ENCODE measurements around the gene SH3RF3. TPM values are rescaled to one million over a fixed set of nuclear protein-coding genes. Genes with fewer than 3 reads are reported as not detected.

SH3RF3 gene
- total RNA-seq, 1 donor from 2014 or later = 7.3 TPM

DNA sequence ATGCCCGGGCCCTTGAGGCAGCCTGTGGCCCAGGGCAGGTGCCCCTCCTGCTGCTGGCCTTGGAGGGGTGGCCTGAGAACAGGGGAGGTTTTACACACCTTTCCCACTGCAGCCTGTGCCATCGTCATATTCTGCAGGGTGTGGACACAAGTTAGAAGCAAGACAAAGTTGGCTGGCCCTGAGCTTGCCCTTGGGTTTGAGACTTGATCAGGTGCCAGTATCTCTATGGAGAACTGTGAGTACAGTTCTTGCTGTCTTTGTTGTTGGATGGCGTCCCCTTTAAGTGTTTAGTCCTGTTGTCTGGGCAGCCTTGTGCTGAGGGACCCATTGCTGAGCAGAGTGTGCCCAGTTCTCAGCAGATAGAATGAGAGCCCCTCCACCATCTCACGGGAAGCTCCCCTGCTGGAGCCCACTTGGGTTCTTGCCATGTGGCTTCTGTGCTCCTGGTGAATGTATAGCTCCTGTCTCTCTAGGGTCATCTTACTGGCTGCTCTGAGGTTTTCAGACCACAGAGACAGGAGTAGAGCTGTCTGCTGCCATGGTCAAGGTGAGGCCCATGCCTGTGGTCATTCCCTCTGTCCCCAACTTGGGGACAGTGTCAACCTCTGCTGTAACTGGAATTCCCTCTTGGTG is 115.9 kb downstream of the SH3RF3 start:
- no peaks in the 10 kb centered on the region for H3K27me3 ChIP-seq (ENCODE audit: insufficient read depth, low read length)
- Mint-ChIP-seq H3K4me1 (ENCODE audit: low read depth, unreplicated experiment) (peaks cover 37% of the 10 kb centered on the region), H3K36me3 (ENCODE audit: low read depth, unreplicated experiment) (no peaks in the 10 kb centered on the region), H3K4me3 (ENCODE audit: unreplicated experiment) (no peak overlapping the region), H3K9me3 (ENCODE audit: unreplicated experiment) (no peaks in the 10 kb centered on the region), H3K27ac (ENCODE audit: unreplicated experiment) (no peak overlapping the region), H3K27me3 (ENCODE audit: low read depth, unreplicated experiment) (no peaks in the 10 kb centered on the region)
- no peak overlapping the region for H3K4me2 ChIP-seq (ENCODE audit: low read length)
- DNase-seq (ENCODE audit: low read depth) (no peak), FAIRE-seq (no peak)
- peaks cover 22% of the 10 kb centered on the region for H4K20me1 ChIP-seq (ENCODE audit: insufficient read depth, low read length)
- no peak overlapping the region for H3K4me3 ChIP-seq (ENCODE audit: insufficient read depth, low read depth, low read length)
- peaks cover 9% of the 10 kb centered on the region for H3K79me2 ChIP-seq (ENCODE audit: insufficient read depth, low read length)
- H3K27ac ChIP-seq (ENCODE audit: low read depth, low read length) = no peak overlapping the region
- no peaks in the 10 kb centered on the region for H3K9me3 ChIP-seq (ENCODE audit: insufficient read depth, low read depth, low read length)
- no peak for TF ChIP-seq EZH2 (IDR thresholded peaks at IDR 0.05; ENCODE audit: insufficient read depth, low read length)
- TF ChIP-seq, protein P1, sequence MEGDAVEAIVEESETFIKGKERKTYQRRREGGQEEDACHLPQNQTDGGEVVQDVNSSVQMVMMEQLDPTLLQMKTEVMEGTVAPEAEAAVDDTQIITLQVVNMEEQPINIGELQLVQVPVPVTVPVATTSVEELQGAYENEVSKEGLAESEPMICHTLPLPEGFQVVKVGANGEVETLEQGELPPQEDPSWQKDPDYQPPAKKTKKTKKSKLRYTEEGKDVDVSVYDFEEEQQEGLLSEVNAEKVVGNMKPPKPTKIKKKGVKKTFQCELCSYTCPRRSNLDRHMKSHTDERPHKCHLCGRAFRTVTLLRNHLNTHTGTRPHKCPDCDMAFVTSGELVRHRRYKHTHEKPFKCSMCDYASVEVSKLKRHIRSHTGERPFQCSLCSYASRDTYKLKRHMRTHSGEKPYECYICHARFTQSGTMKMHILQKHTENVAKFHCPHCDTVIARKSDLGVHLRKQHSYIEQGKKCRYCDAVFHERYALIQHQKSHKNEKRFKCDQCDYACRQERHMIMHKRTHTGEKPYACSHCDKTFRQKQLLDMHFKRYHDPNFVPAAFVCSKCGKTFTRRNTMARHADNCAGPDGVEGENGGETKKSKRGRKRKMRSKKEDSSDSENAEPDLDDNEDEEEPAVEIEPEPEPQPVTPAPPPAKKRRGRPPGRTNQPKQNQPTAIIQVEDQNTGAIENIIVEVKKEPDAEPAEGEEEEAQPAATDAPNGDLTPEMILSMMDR (IDR thresholded peaks at IDR 0.05; ENCODE audit: insufficient read depth, low read depth, low read length) = no peak
- H3K9ac ChIP-seq (ENCODE audit: low read length) = no peak overlapping the region
- H3K4me1 ChIP-seq (ENCODE audit: insufficient read depth, low read length) = peaks cover 30% of the 10 kb centered on the region
- H2AFZ ChIP-seq (ENCODE audit: low read depth, low read length) = no peak overlapping the region
- H3K36me3 ChIP-seq (ENCODE audit: insufficient read depth, low read length) = no peaks in the 10 kb centered on the region

DNA sequence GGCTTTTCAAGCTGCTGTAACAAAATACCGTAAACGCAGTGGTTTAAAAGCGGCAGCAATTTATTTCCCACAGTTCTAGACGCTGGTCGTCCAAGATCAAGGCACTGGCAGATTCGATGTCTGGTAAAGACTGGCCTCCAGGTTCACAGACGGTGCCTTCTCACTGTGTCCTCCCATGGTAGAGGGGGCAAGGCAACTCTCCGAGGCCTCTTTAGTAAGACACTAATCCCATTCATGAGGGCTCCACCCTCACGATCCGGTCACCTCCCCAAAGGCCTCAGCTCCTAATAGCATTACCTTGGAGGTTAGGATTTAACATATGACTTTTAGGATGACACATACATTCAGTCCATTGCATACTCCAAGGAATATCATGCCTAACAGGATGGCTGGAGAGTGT is 117.2 kb downstream of the SH3RF3 start:
- H3K4me2 ChIP-seq (ENCODE audit: low read length) = no peak overlapping the region
- no peaks in the 10 kb centered on the region for H3K36me3 ChIP-seq (ENCODE audit: insufficient read depth, low read length)
- no peaks in the 10 kb centered on the region for H3K27me3 ChIP-seq (ENCODE audit: insufficient read depth, low read length)
- peaks cover 9% of the 10 kb centered on the region for H3K79me2 ChIP-seq (ENCODE audit: insufficient read depth, low read length)
- H2AFZ ChIP-seq (ENCODE audit: low read depth, low read length) = no peak overlapping the region
- H3K4me3 ChIP-seq (ENCODE audit: insufficient read depth, low read depth, low read length) = no peak overlapping the region
- Mint-ChIP-seq H3K9me3 (ENCODE audit: unreplicated experiment) (no peaks in the 10 kb centered on the region), H3K36me3 (ENCODE audit: low read depth, unreplicated experiment) (no peaks in the 10 kb centered on the region), H3K4me1 (ENCODE audit: low read depth, unreplicated experiment) (peaks cover 30% of the 10 kb centered on the region), H3K27ac (ENCODE audit: unreplicated experiment) (no peak overlapping the region), H3K4me3 (ENCODE audit: unreplicated experiment) (no peak overlapping the region), H3K27me3 (ENCODE audit: low read depth, unreplicated experiment) (no peaks in the 10 kb centered on the region)
- FAIRE-seq (no peak), DNase-seq (ENCODE audit: low read depth) (no peak)
- H3K9ac ChIP-seq (ENCODE audit: low read length) = no peak overlapping the region
- H3K4me1 ChIP-seq (ENCODE audit: insufficient read depth, low read length) = peaks cover 20% of the 10 kb centered on the region
- no peak for TF ChIP-seq EZH2 (IDR thresholded peaks at IDR 0.05; ENCODE audit: insufficient read depth, low read length)
- TF ChIP-seq, protein P1 (IDR thresholded peaks at IDR 0.05; ENCODE audit: insufficient read depth, low read depth, low read length) = no peak
- no peak overlapping the region for H3K27ac ChIP-seq (ENCODE audit: low read depth, low read length)
- peaks cover 22% of the 10 kb centered on the region for H4K20me1 ChIP-seq (ENCODE audit: insufficient read depth, low read length)
- H3K9me3 ChIP-seq (ENCODE audit: insufficient read depth, low read depth, low read length) = no peaks in the 10 kb centered on the region

DNA sequence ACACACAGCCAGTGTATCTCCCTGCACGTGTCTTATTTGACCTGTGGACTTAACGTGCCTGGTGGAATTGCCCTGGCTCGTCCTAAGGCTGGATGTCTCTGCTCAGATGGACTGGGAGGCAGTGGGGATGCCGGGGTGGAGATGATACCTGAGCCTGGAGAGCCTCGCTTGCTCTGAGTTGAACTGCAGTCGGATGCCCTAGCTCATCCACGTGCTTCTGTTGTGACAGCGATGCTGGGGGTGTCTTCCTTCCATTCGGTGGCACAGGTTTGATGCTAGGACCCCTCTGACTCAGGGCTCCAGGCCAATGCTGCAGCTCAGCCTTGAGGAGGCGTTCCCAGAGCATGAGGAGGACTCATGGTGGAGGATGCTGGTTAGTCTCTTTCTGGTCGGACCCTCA is 117.6 kb downstream of the SH3RF3 start:
- Histone ChIP-seq H3K9me3 (ENCODE audit: insufficient read depth, low read depth, low read length) (no peaks in the 10 kb centered on the region), H2AFZ (ENCODE audit: low read depth, low read length) (no peak overlapping the region), H3K27me3 (ENCODE audit: insufficient read depth, low read length) (no peaks in the 10 kb centered on the region), H4K20me1 (ENCODE audit: insufficient read depth, low read length) (peaks cover 22% of the 10 kb centered on the region), H3K4me3 (ENCODE audit: insufficient read depth, low read depth, low read length) (no peak overlapping the region), H3K36me3 (ENCODE audit: insufficient read depth, low read length) (no peaks in the 10 kb centered on the region), H3K27ac (ENCODE audit: low read depth, low read length) (no peak overlapping the region), H3K9ac (ENCODE audit: low read length) (no peak overlapping the region), H3K79me2 (ENCODE audit: insufficient read depth, low read length) (peaks cover 9% of the 10 kb centered on the region), H3K4me2 (ENCODE audit: low read length) (no peak overlapping the region), H3K4me1 (ENCODE audit: insufficient read depth, low read length) (peaks cover 16% of the 10 kb centered on the region)
- H3K27me3 Mint-ChIP-seq (ENCODE audit: low read depth, unreplicated experiment) = no peaks in the 10 kb centered on the region
- DNase-seq (ENCODE audit: low read depth) = no peak
- H3K36me3 Mint-ChIP-seq (ENCODE audit: low read depth, unreplicated experiment) = no peaks in the 10 kb centered on the region
- H3K4me1 Mint-ChIP-seq (ENCODE audit: low read depth, unreplicated experiment) = peaks cover 27% of the 10 kb centered on the region
- FAIRE-seq = no peak
- H3K4me3 Mint-ChIP-seq (ENCODE audit: unreplicated experiment) = no peak overlapping the region
- TF ChIP-seq, protein P1 (IDR thresholded peaks at IDR 0.05; ENCODE audit: insufficient read depth, low read depth, low read length) = no peak
- TF ChIP-seq EZH2 (IDR thresholded peaks at IDR 0.05; ENCODE audit: insufficient read depth, low read length) = no peak
- no peaks in the 10 kb centered on the region for H3K9me3 Mint-ChIP-seq (ENCODE audit: unreplicated experiment)
- H3K27ac Mint-ChIP-seq (ENCODE audit: unreplicated experiment) = no peak overlapping the region
